HEK293T (cell line): ENCODE data around the gene ZCCHC24.

Experiments used
- ARNT ChIP-seq: fragments of 450-650 bp; IDR thresholded peaks from 2 replicates; pipeline ENCODE4 v1.6.1; 2017; ENCODE audit warnings: mild to moderate bottlenecking
- BHLHE40 ChIP-seq: fragments of 450-650 bp; IDR thresholded peaks from 2 replicates; pipeline ENCODE4 v1.6.1; 2016; ENCODE audit warnings: mild to moderate bottlenecking, moderate library complexity, borderline replicate concordance
- ELF4 ChIP-seq: fragments of 450-650 bp; IDR thresholded peaks from 2 replicates; pipeline ENCODE4 v1.6.1; 2017; ENCODE audit warnings: antibody characterized with exemption
- FOXA1 ChIP-seq: fragments of 450-650 bp; IDR thresholded peaks from 2 replicates; pipeline ENCODE4 v1.6.1; 2016; ENCODE audit warnings: mild to moderate bottlenecking
- FOXM1 ChIP-seq: fragments of 450-650 bp; IDR thresholded peaks from 2 replicates; pipeline ENCODE4 v1.6.1; 2017; ENCODE audit warnings: mild to moderate bottlenecking, borderline replicate concordance
- L3MBTL2 ChIP-seq: fragments of 450-650 bp; conservative IDR thresholded peaks from 2 replicates; pipeline ENCODE4 v1.6.1; 2016; ENCODE audit warnings: mild to moderate bottlenecking
- LEF1 ChIP-seq: fragments of 450-650 bp; IDR thresholded peaks from 2 replicates; pipeline ENCODE4 v1.6.1; 2017; ENCODE audit warnings: mild to moderate bottlenecking, borderline replicate concordance
- PKNOX1 ChIP-seq: fragments of 450-650 bp; IDR thresholded peaks from 2 replicates; pipeline ENCODE4 v1.6.1; 2016
- SP1 ChIP-seq: fragments of 450-650 bp; IDR thresholded peaks from 2 replicates; pipeline ENCODE4 v1.6.1; 2017
- SUZ12 ChIP-seq: fragments of 450-650 bp; IDR thresholded peaks from 2 replicates; pipeline ENCODE4 v1.6.1; 2016; ENCODE audit warnings: mild to moderate bottlenecking
- ZNF384 ChIP-seq: fragments of 450-650 bp; IDR thresholded peaks from 2 replicates; pipeline ENCODE4 v1.6.1; 2016

- no peak for TF ChIP-seq SP1
- TF ChIP-seq L3MBTL2: no peak
- TF ChIP-seq LEF1: no peak
- no peak for TF ChIP-seq PKNOX1
- TF ChIP-seq FOXM1: no peak
- no peak for TF ChIP-seq SUZ12
- TF ChIP-seq ELF4: no peak
- TF ChIP-seq BHLHE40: no peak
- TF ChIP-seq ARNT: no peak
- TF ChIP-seq ZNF384: no peak
- no peak for TF ChIP-seq FOXA1
Measured at GRCh38 chr10:79390551-79391229, 54.7 kb downstream of the ZCCHC24 start.
